ENCODE measurements around the gene ZNF664.

The ZNF664 gene

GRCh38 chr12:124030008-124030407 is 57.0 kb downstream of the ZNF664 start:
- DNase-seq (no peak), ATAC-seq (ENCODE audit: insufficient read depth, low read depth) (no peak)
- Histone ChIP-seq H3K4me2 (ENCODE audit: insufficient read depth, low read length) (no peak overlapping the region), H3K36me3 (ENCODE audit: insufficient read depth, low read length) (no peaks in the 10 kb centered on the region), H3K27ac (ENCODE audit: low read length) (no peak overlapping the region), H3K9me3 (ENCODE audit: insufficient read depth, low read length, severe bottlenecking) (peaks cover 3% of the 10 kb centered on the region), H3K9ac (ENCODE audit: low read depth, low read length) (no peak overlapping the region), H3K27me3 (ENCODE audit: insufficient read depth, low read length, poor library complexity) (no peaks in the 10 kb centered on the region), H2AFZ (ENCODE audit: low read depth, low read length) (no peak overlapping the region), H4K20me1 (ENCODE audit: insufficient read depth, low read length) (no peaks in the 10 kb centered on the region), H3K79me2 (ENCODE audit: insufficient read depth, low read length) (no peaks in the 10 kb centered on the region), H3K4me1 (ENCODE audit: insufficient read depth, low read length) (no peaks in the 10 kb centered on the region), H3K4me3 (ENCODE audit: low read depth in 1 of 2, low read length in 2 of 2) (no peak overlapping the region)
- no peak for TF ChIP-seq EZH2 (IDR thresholded peaks at IDR 0.05; ENCODE audit: borderline replicate concordance, low read depth, low read length, severe bottlenecking)
- TF ChIP-seq, protein P1, sequence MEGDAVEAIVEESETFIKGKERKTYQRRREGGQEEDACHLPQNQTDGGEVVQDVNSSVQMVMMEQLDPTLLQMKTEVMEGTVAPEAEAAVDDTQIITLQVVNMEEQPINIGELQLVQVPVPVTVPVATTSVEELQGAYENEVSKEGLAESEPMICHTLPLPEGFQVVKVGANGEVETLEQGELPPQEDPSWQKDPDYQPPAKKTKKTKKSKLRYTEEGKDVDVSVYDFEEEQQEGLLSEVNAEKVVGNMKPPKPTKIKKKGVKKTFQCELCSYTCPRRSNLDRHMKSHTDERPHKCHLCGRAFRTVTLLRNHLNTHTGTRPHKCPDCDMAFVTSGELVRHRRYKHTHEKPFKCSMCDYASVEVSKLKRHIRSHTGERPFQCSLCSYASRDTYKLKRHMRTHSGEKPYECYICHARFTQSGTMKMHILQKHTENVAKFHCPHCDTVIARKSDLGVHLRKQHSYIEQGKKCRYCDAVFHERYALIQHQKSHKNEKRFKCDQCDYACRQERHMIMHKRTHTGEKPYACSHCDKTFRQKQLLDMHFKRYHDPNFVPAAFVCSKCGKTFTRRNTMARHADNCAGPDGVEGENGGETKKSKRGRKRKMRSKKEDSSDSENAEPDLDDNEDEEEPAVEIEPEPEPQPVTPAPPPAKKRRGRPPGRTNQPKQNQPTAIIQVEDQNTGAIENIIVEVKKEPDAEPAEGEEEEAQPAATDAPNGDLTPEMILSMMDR (IDR thresholded peaks at IDR 0.05; ENCODE audit: borderline replicate concordance, extremely low read depth, low read length, poor library complexity, severe bottlenecking) = no peak

DNA sequence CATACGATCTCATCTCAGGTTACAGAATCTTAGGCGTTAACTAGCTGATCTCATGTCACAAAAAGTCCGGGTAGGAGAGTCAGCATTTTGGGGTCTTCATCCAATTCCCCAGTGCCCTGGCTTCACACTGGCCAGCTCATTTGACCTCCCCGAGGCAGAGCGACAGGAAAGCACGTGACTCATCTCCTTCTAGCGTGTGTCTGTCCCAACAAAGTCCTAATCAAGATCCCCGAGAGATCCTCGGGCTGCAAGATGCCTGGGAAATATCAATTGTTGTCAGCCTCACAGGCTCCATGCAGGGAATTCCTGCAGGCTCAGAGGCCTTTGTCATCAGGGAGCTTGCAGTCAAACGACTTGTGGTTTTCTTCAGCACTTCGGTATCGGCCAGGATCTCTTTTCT is 57.5 kb downstream of the ZNF664 start:
- H3K27me3 ChIP-seq (ENCODE audit: insufficient read depth, low read length, poor library complexity) = no peaks in the 10 kb centered on the region
- H3K9ac ChIP-seq (ENCODE audit: low read depth, low read length) = no peak overlapping the region
- TF ChIP-seq EZH2 (IDR thresholded peaks at IDR 0.05; ENCODE audit: borderline replicate concordance, low read depth, low read length, severe bottlenecking) = no peak
- TF ChIP-seq, protein P1 (IDR thresholded peaks at IDR 0.05; ENCODE audit: borderline replicate concordance, extremely low read depth, low read length, poor library complexity, severe bottlenecking) = no peak
- H3K9me3 ChIP-seq (ENCODE audit: insufficient read depth, low read length, severe bottlenecking) = peaks cover 3% of the 10 kb centered on the region
- DNase-seq = no peak
- no peak for ATAC-seq (ENCODE audit: insufficient read depth, low read depth)
- no peak overlapping the region for H2AFZ ChIP-seq (ENCODE audit: low read depth, low read length)
- no peak overlapping the region for H3K27ac ChIP-seq (ENCODE audit: low read length)
- no peaks in the 10 kb centered on the region for H3K36me3 ChIP-seq (ENCODE audit: insufficient read depth, low read length)
- no peaks in the 10 kb centered on the region for H3K4me1 ChIP-seq (ENCODE audit: insufficient read depth, low read length)
- H3K4me2 ChIP-seq (ENCODE audit: insufficient read depth, low read length) = no peak overlapping the region
- no peak overlapping the region for H3K4me3 ChIP-seq (ENCODE audit: low read depth in 1 of 2, low read length in 2 of 2)
- H3K79me2 ChIP-seq (ENCODE audit: insufficient read depth, low read length) = no peaks in the 10 kb centered on the region
- no peaks in the 10 kb centered on the region for H4K20me1 ChIP-seq (ENCODE audit: insufficient read depth, low read length)

DNA sequence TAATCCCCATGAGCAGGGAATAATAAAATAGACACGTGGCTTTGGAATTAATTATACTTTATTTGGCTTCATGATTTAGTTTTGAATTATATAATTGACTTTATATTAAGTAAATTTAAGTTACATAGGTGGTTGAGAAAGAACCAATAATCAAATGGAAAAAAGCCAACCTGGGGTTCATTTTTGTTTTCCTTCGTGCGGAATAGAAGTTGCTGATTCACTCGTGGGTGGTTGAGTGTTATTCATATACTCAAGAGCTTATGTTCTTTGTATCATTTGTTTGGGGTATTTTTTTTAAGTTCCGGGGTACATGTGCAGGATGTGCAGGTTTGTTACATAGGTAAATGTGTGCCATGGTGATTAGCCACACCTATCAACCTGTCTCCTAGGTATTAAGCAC is 58.0 kb downstream of the ZNF664 start:
- Histone ChIP-seq H4K20me1 (ENCODE audit: insufficient read depth, low read length) (no peaks in the 10 kb centered on the region), H3K9me3 (ENCODE audit: insufficient read depth, low read length, severe bottlenecking) (peaks cover 3% of the 10 kb centered on the region), H3K27me3 (ENCODE audit: insufficient read depth, low read length, poor library complexity) (no peaks in the 10 kb centered on the region), H3K4me3 (ENCODE audit: low read depth in 1 of 2, low read length in 2 of 2) (no peak overlapping the region), H3K36me3 (ENCODE audit: insufficient read depth, low read length) (no peaks in the 10 kb centered on the region), H3K4me2 (ENCODE audit: insufficient read depth, low read length) (no peak overlapping the region), H3K27ac (ENCODE audit: low read length) (no peak overlapping the region), H3K9ac (ENCODE audit: low read depth, low read length) (no peak overlapping the region), H3K4me1 (ENCODE audit: insufficient read depth, low read length) (no peaks in the 10 kb centered on the region), H3K79me2 (ENCODE audit: insufficient read depth, low read length) (no peaks in the 10 kb centered on the region), H2AFZ (ENCODE audit: low read depth, low read length) (no peak overlapping the region)
- no peak for DNase-seq
- no peak for ATAC-seq (ENCODE audit: insufficient read depth, low read depth)
- no peak for TF ChIP-seq EZH2 (IDR thresholded peaks at IDR 0.05; ENCODE audit: borderline replicate concordance, low read depth, low read length, severe bottlenecking)
- TF ChIP-seq, protein P1 (IDR thresholded peaks at IDR 0.05; ENCODE audit: borderline replicate concordance, extremely low read depth, low read length, poor library complexity, severe bottlenecking) = no peak

Data from DND-41 (cell line).